CD8-positive, alpha-beta memory T cell (primary cell): Measurements from ENCODE around the gene EYA2. TPM values are rescaled to one million over a fixed set of nuclear protein-coding genes. Genes with fewer than 3 reads are reported as not detected.
"Not testable (repeated sequence)": the region's sequence is repeated elsewhere in the genome, so short reads cannot be mapped to it uniquely, and the experiment has no call there.

ENCODE experiments used
- CTCF ChIA-PET: fragments of 350-600 bp; sonication (Branson Sonifier 250); formaldehyde crosslinking; loops from one replicate; lab custom pipeline; 2021; ENCODE audit warnings: antibody characterized with exemption; lab: Charles Lee
- POLR2A ChIA-PET: fragments of 350-600 bp; sonication (Branson Sonifier 250); formaldehyde crosslinking; loops from one replicate; lab custom pipeline; 2021; ENCODE audit warnings: antibody characterized with exemption; lab: Charles Lee
- DNase-seq, 5 donors: peaks; one replicate each; pipeline versions ENCODE4 v3.0.0 to v3.0.0-alpha.2; 2020 to 2022; ENCODE audit warnings: mixed read lengths in 1 of 5
- H3K27ac ChIP-seq: one replicate; pipeline ENCODE4 v1.7.0; 2013; ENCODE audit warnings: low read depth, mild to moderate bottlenecking, low read length, moderate library complexity
- H3K27me3 ChIP-seq: 2 replicates; pipeline ENCODE4 v1.7.0; 2013; ENCODE audit warnings: low read length, mild to moderate bottlenecking; ENCODE audit not compliant: insufficient read depth, poor library complexity, severe bottlenecking
- H3K36me3 ChIP-seq: 2 replicates; pipeline ENCODE4 v1.7.0; 2013; ENCODE audit warnings: mild to moderate bottlenecking, low read length, moderate library complexity; ENCODE audit not compliant: insufficient read depth
- H3K4me1 ChIP-seq: 2 replicates; pipeline ENCODE4 v1.7.0; 2013; ENCODE audit warnings: mild to moderate bottlenecking, low read length, moderate library complexity; ENCODE audit not compliant: insufficient read depth
- H3K4me3 ChIP-seq: 2 replicates; pipeline ENCODE4 v1.7.0; 2013; ENCODE audit warnings: mild to moderate bottlenecking, low read length
- H3K9me3 ChIP-seq: 2 replicates; pipeline ENCODE4 v1.7.0; 2013; ENCODE audit warnings: mild to moderate bottlenecking, low read length
- H3K27ac Mint-ChIP-seq, 8 donors: one replicate each; pipeline ENCODE4 v1.8.0; 2020 to 2021; ENCODE audit warnings: mixed read lengths in 8 of 8, mild to moderate bottlenecking in 6 of 8, inconsistent platforms in 3 of 8, moderate library complexity in 3 of 8
- H3K27me3 Mint-ChIP-seq, 2 donors: one replicate each; pipeline ENCODE4 v1.8.0; 2020 to 2021; ENCODE audit warnings: mixed read lengths in 2 of 2, mild to moderate bottlenecking in 1 of 2, moderate library complexity in 1 of 2
- H3K36me3 Mint-ChIP-seq, 3 donors: one replicate each; pipeline ENCODE4 v1.8.0; 2020 to 2021; ENCODE audit warnings: mixed read lengths in 3 of 3, inconsistent platforms in 1 of 3, mild to moderate bottlenecking in 1 of 3
- H3K4me1 Mint-ChIP-seq, 3 donors: one replicate each; pipeline ENCODE4 v1.8.0; 2020 to 2021; ENCODE audit warnings: mixed read lengths in 3 of 3, inconsistent platforms in 1 of 3, mild to moderate bottlenecking in 1 of 3
- H3K4me3 Mint-ChIP-seq, 7 donors: one replicate each; pipeline ENCODE4 v1.8.0; 2020 to 2021; ENCODE audit warnings: mixed read lengths in 7 of 7, mild to moderate bottlenecking in 6 of 7, moderate library complexity in 4 of 7, inconsistent platforms in 2 of 7
- H3K9me3 Mint-ChIP-seq, 5 donors: one replicate each; pipeline ENCODE4 v1.8.0; 2020 to 2022; ENCODE audit warnings: mixed read lengths in 5 of 5, mild to moderate bottlenecking in 3 of 5, moderate library complexity in 2 of 5, inconsistent platforms in 1 of 5
- polyA plus RNA-seq: library from polyadenylated mRNA; unstranded; fragments of 300-500 nt; fragmentation: Illumina TruSeq; gene quantifications from one replicate; pipeline ENCODE4 v1.2.3, GENCODE V29; 2021
- total RNA-seq, 2 experiments: library from RNA; stranded (reverse); gene quantifications; one replicate each; pipeline ENCODE4 v1.2.3, GENCODE V29; 2021

EYA2 gene
- total and polyA plus RNA-seq, 3 experiments from 2014 or later = not detected

GRCh38 chr20:47204850-47205122 lies 310.1 kb downstream of the EYA2 start:
- CTCF ChIA-PET = interaction anchor here (1.0 to 3.9 kb wide), 7 partner anchors 8 to 473 kb away, joined by 3 to 32 read pairs (median 4); no protein-coding TSS in a partner anchor
- H3K36me3 ChIP-seq, H3K4me1 ChIP-seq, H3K4me3 Mint-ChIP-seq, H3K27ac ChIP-seq, H3K9me3 ChIP-seq, H3K4me1 Mint-ChIP-seq, POLR2A ChIA-PET, H3K27me3 ChIP-seq, H3K4me3 ChIP-seq, H3K9me3 Mint-ChIP-seq, H3K27me3 Mint-ChIP-seq, DNase-seq: not testable (repeated sequence)
- Mint-ChIP-seq H3K27ac (peak overlapping the region in 1 of 8 donors; percentile 24), H3K36me3 (peaks cover 4 to 21% (median 4%) of the 10 kb centered on the region in 3 donors)

- H3K27me3 ChIP-seq = no peaks in the 10 kb centered on the region
- H3K36me3 ChIP-seq = peaks cover 8% of the 10 kb centered on the region
- Mint-ChIP-seq H3K27me3 (no peaks in the 10 kb centered on the region), H3K4me3 (no peak overlapping the region), H3K4me1 (peaks cover 2 to 7% (median 5%) of the 10 kb centered on the region in 3 donors), H3K27ac (peak overlapping the region in 1 of 8 donors; percentile 16), H3K9me3 (no peaks in the 10 kb centered on the region), H3K36me3 (peaks cover 4 to 24% (median 7%) of the 10 kb centered on the region in 3 donors)
- H3K9me3 ChIP-seq = no peaks in the 10 kb centered on the region
- DNase-seq = peak in 1 of 5 donors; percentile 67
- H3K4me1 ChIP-seq = no peaks in the 10 kb centered on the region
- ChIA-PET CTCF (interaction anchor here (0.6 to 3.9 kb wide), 14 partner anchors 8 to 1414 kb away, joined by 3 to 32 read pairs (median 4); no protein-coding TSS in a partner anchor), POLR2A (interaction anchor here (0.6 kb wide), 1 partner anchor 525 kb away, joined by 3 read pairs; no protein-coding TSS in a partner anchor)
- H3K4me3 ChIP-seq = no peak overlapping the region
- H3K27ac ChIP-seq = no peak overlapping the region
Observed at GRCh38 chr20:47205577-47206123, 311.0 kb downstream of the EYA2 start.

- H3K27me3 ChIP-seq, H3K27ac ChIP-seq, POLR2A ChIA-PET, H3K27me3 Mint-ChIP-seq, H3K4me3 ChIP-seq, DNase-seq, H3K4me1 Mint-ChIP-seq, H3K9me3 Mint-ChIP-seq, H3K9me3 ChIP-seq, H3K4me1 ChIP-seq, H3K4me3 Mint-ChIP-seq: not testable (repeated sequence)
- CTCF ChIA-PET = interaction anchor here (1.0 to 3.9 kb wide), 7 partner anchors 7 to 1414 kb away, joined by 3 to 32 read pairs (median 4); no protein-coding TSS in a partner anchor
- H3K36me3 ChIP-seq = peaks cover 17% of the 10 kb centered on the region
- Mint-ChIP-seq H3K36me3 (peaks cover 4 to 24% (median 7%) of the 10 kb centered on the region in 3 donors), H3K27ac (peak overlapping the region in 1 of 8 donors; percentile 20)
Observed at GRCh38 chr20:47206552-47206951, 311.9 kb downstream of the EYA2 start.

GRCh38 chr20:47206962-47207641 lies 312.5 kb downstream of the EYA2 start:
- Histone ChIP-seq H3K27me3 (no peaks in the 10 kb centered on the region), H3K4me1 (no peaks in the 10 kb centered on the region), H3K4me3 (no peak overlapping the region), H3K9me3 (no peaks in the 10 kb centered on the region), H3K36me3 (peaks cover 22% of the 10 kb centered on the region), H3K27ac (no peak overlapping the region)
- CTCF ChIA-PET = interaction anchor here (1.1 to 3.9 kb wide), 4 partner anchors 7 to 176 kb away, joined by 3 to 32 read pairs (median 6); no protein-coding TSS in a partner anchor
- Mint-ChIP-seq H3K9me3 (no peaks in the 10 kb centered on the region), H3K27me3 (no peaks in the 10 kb centered on the region), H3K4me3 (no peak overlapping the region), H3K4me1 (peaks cover 2 to 7% (median 5%) of the 10 kb centered on the region in 3 donors), H3K27ac (peak overlapping the region in 2 of 8 donors; percentile 20 to 52), H3K36me3 (peaks cover 4 to 24% (median 7%) of the 10 kb centered on the region in 3 donors)
- no peak for DNase-seq
- POLR2A ChIA-PET = no interaction called here

- H3K9me3 ChIP-seq = no peaks in the 10 kb centered on the region
- Mint-ChIP-seq H3K27ac (peak overlapping the region in 1 of 8 donors; percentile 9), H3K4me3 (no peak overlapping the region), H3K4me1 (peaks cover 2 to 7% (median 5%) of the 10 kb centered on the region in 3 donors), H3K36me3 (peaks cover 4 to 24% (median 6%) of the 10 kb centered on the region in 3 donors), H3K27me3 (no peaks in the 10 kb centered on the region), H3K9me3 (no peaks in the 10 kb centered on the region)
- DNase-seq = no peak
- H3K27ac ChIP-seq = no peak overlapping the region
- ChIA-PET CTCF (no interaction called here), POLR2A (no interaction called here)
- H3K4me1 ChIP-seq = no peaks in the 10 kb centered on the region
- peaks cover 37% of the 10 kb centered on the region for H3K36me3 ChIP-seq
- H3K4me3 ChIP-seq = no peak overlapping the region
- no peaks in the 10 kb centered on the region for H3K27me3 ChIP-seq
Observed at GRCh38 chr20:47208534-47209174, 314.0 kb downstream of the EYA2 start.

- Histone ChIP-seq H3K4me3 (no peak overlapping the region), H3K27ac (no peak overlapping the region), H3K36me3 (peaks cover 50% of the 10 kb centered on the region), H3K9me3 (no peaks in the 10 kb centered on the region), H3K4me1 (no peaks in the 10 kb centered on the region), H3K27me3 (no peaks in the 10 kb centered on the region)
- Mint-ChIP-seq H3K27me3 (no peaks in the 10 kb centered on the region), H3K27ac (no peak overlapping the region), H3K36me3 (peaks cover 4 to 24% (median 6%) of the 10 kb centered on the region in 3 donors), H3K4me1 (peaks cover 2 to 7% (median 5%) of the 10 kb centered on the region in 3 donors), H3K9me3 (no peaks in the 10 kb centered on the region), H3K4me3 (no peak overlapping the region)
- DNase-seq = no peak
- ChIA-PET POLR2A (no interaction called here), CTCF (no interaction called here)
Observed at GRCh38 chr20:47209982-47210381, 315.3 kb downstream of the EYA2 start.

GRCh38 chr20:47210470-47210869 lies 315.8 kb downstream of the EYA2 start:
- Histone ChIP-seq H3K36me3 (peaks cover 54% of the 10 kb centered on the region), H3K27ac (no peak overlapping the region)
- CTCF ChIA-PET = no interaction called here

GRCh38 chr20:47211036-47211435 lies 316.4 kb downstream of the EYA2 start:
- H3K4me1 ChIP-seq = no peaks in the 10 kb centered on the region
- Mint-ChIP-seq H3K36me3 (peaks cover 4 to 33% (median 10%) of the 10 kb centered on the region in 3 donors), H3K4me1 (peaks cover 0 to 2% (median under 1%) of the 10 kb centered on the region in 3 donors), H3K27me3 (no peaks in the 10 kb centered on the region), H3K4me3 (no peak overlapping the region), H3K27ac (no peak overlapping the region), H3K9me3 (no peaks in the 10 kb centered on the region)
- no peaks in the 10 kb centered on the region for H3K9me3 ChIP-seq
- no peak for DNase-seq
- ChIA-PET CTCF (no interaction called here), POLR2A (no interaction called here)
- H3K4me3 ChIP-seq = no peak overlapping the region
- no peak overlapping the region for H3K27ac ChIP-seq
- H3K27me3 ChIP-seq = no peaks in the 10 kb centered on the region
- H3K36me3 ChIP-seq = peaks cover 57% of the 10 kb centered on the region

More at GRCh38 chr20:47210470-47210869, 315.8 kb downstream of the EYA2 start:
- no peak overlapping the region for H3K27ac Mint-ChIP-seq
- no peaks in the 10 kb centered on the region for H3K27me3 Mint-ChIP-seq
- DNase-seq = no peak
- no peak overlapping the region for H3K4me3 Mint-ChIP-seq
- no peaks in the 10 kb centered on the region for H3K9me3 ChIP-seq
- no peak overlapping the region for H3K4me3 ChIP-seq
- H3K4me1 Mint-ChIP-seq = peaks cover 2 to 6% (median 4%) of the 10 kb centered on the region in 3 donors
- H3K36me3 Mint-ChIP-seq = peaks cover 4 to 27% (median 6%) of the 10 kb centered on the region in 3 donors
- no peaks in the 10 kb centered on the region for H3K9me3 Mint-ChIP-seq
- POLR2A ChIA-PET = no interaction called here
- no peaks in the 10 kb centered on the region for H3K27me3 ChIP-seq
- H3K4me1 ChIP-seq = no peaks in the 10 kb centered on the region
